Fibroblast of gingiva (primary cell): ENCODE results near the gene PFDN1.

Source experiments
- DNase-seq: peaks from one replicate; pipeline ENCODE4 v3.0.0-alpha.2; 2011; ENCODE audit warnings: low read depth

Gene PFDN1

GRCh38 chr5:140295414-140295813 is 7.5 kb downstream of the PFDN1 start:
- DNase-seq: peak; percentile 88

- DNase-seq: no peak
These were observed 8.1 kb downstream of the PFDN1 start for GRCh38 chr5:140294753-140295152.

GRCh38 chr5:140293849-140294100 is 9.1 kb downstream of the PFDN1 start:
- no peak for DNase-seq

GRCh38 chr5:140293091-140293848 is 9.6 kb downstream of the PFDN1 start:
- DNase-seq: peak; percentile 23

- DNase-seq: no peak
These were observed 10.5 kb downstream of the PFDN1 start for GRCh38 chr5:140292212-140293036.

- no peak for DNase-seq
These were observed 14.9 kb downstream of the PFDN1 start for GRCh38 chr5:140287801-140288521.

- no peak for DNase-seq
These were observed 16.5 kb downstream of the PFDN1 start for GRCh38 chr5:140286424-140286823.

- no peak for DNase-seq
These were observed 18.9 kb downstream of the PFDN1 start for GRCh38 chr5:140284013-140284412.

- DNase-seq: no peak
These were observed 20.6 kb downstream of the PFDN1 start for GRCh38 chr5:140282266-140282665.

- no peak for DNase-seq
These were observed 27.1 kb downstream of the PFDN1 start for GRCh38 chr5:140275837-140276236.

GRCh38 chr5:140273401-140273877 is 29.5 kb downstream of the PFDN1 start:
- DNase-seq: peak; percentile 79

- DNase-seq: no peak
These were observed 32.9 kb downstream of the PFDN1 start for GRCh38 chr5:140270008-140270407.

- no peak for DNase-seq
These were observed 35.3 kb downstream of the PFDN1 start for GRCh38 chr5:140267559-140268018.

GRCh38 chr5:140267201-140267540 is 35.7 kb downstream of the PFDN1 start:
- DNase-seq: no peak

GRCh38 chr5:140266471-140267200 is 36.3 kb downstream of the PFDN1 start:
- DNase-seq: no peak

GRCh38 chr5:140265845-140266244 is 37.1 kb downstream of the PFDN1 start:
- DNase-seq: no peak

- DNase-seq: no peak
These were observed 40.1 kb downstream of the PFDN1 start for GRCh38 chr5:140262839-140263238.

- no peak for DNase-seq
These were observed 40.7 kb downstream of the PFDN1 start for GRCh38 chr5:140262221-140262620.

GRCh38 chr5:140261403-140262171 is 41.3 kb downstream of the PFDN1 start:
- peak; percentile 73 for DNase-seq

- DNase-seq: no peak
These were observed 42.7 kb downstream of the PFDN1 start for GRCh38 chr5:140260089-140260656.

- DNase-seq: no peak
These were observed 43.4 kb downstream of the PFDN1 start for GRCh38 chr5:140259500-140259899.
